CD4-positive, alpha-beta memory T cell (primary cell): Measurements from ENCODE around the gene OR6Q1. TPM values are rescaled to one million over a fixed set of nuclear protein-coding genes. Genes with fewer than 3 reads are reported as not detected.

Experiments used
- CTCF ChIA-PET: fragments of 350-600 bp; sonication (Branson Sonifier 250); formaldehyde crosslinking; loops from one replicate; lab custom pipeline; 2021; ENCODE audit warnings: inconsistent platforms; ENCODE audit not compliant: partially characterized antibody; lab: Charles Lee
- POLR2A ChIA-PET: fragments of 350-600 bp; sonication (Branson Sonifier 250); formaldehyde crosslinking; loops from one replicate; lab custom pipeline; 2021; ENCODE audit not compliant: partially characterized antibody; lab: Charles Lee
- DNase-seq, 5 donors: peaks; one replicate each; pipeline versions ENCODE4 v3.0.0 to v3.0.0-alpha.2; 2020 to 2022; ENCODE audit warnings: mixed read lengths in 1 of 5
- H3K27ac ChIP-seq: one replicate; pipeline ENCODE4 v1.7.0; 2013; ENCODE audit warnings: low read depth, low read length
- H3K27me3 ChIP-seq: 2 replicates; pipeline ENCODE4 v1.7.0; 2013; ENCODE audit warnings: mild to moderate bottlenecking, low read length, moderate library complexity; ENCODE audit not compliant: insufficient read depth
- H3K36me3 ChIP-seq: 2 replicates; pipeline ENCODE4 v1.7.0; 2013; ENCODE audit warnings: mild to moderate bottlenecking, low read length, moderate library complexity; ENCODE audit not compliant: insufficient read depth
- H3K4me1 ChIP-seq: 2 replicates; pipeline ENCODE4 v1.7.0; 2013; ENCODE audit warnings: mild to moderate bottlenecking, low read length, moderate library complexity; ENCODE audit not compliant: insufficient read depth
- H3K4me3 ChIP-seq, 2 donors: one replicate each; pipeline ENCODE4 v1.7.0; 2013; ENCODE audit warnings: low read length in 2 of 2, mild to moderate bottlenecking in 1 of 2
- H3K9me3 ChIP-seq, 2 donors: one replicate each; pipeline ENCODE4 v1.7.0; 2013; ENCODE audit warnings: low read length in 2 of 2, control low read depth in 1 of 2; ENCODE audit not compliant: control insufficient read depth in 1 of 2
- H3K27ac Mint-ChIP-seq, 7 donors: one replicate each; pipeline ENCODE4 v1.8.0; 2020 to 2021; ENCODE audit warnings: mixed read lengths in 7 of 7, mild to moderate bottlenecking in 6 of 7, inconsistent platforms in 3 of 7, moderate library complexity in 3 of 7
- H3K27me3 Mint-ChIP-seq, 2 donors: one replicate each; pipeline ENCODE4 v1.8.0; 2020 to 2021; ENCODE audit warnings: mixed read lengths in 2 of 2
- H3K36me3 Mint-ChIP-seq, 2 donors: one replicate each; pipeline ENCODE4 v1.8.0; 2020 to 2021; ENCODE audit warnings: mixed read lengths in 2 of 2, inconsistent platforms in 1 of 2, mild to moderate bottlenecking in 1 of 2
- H3K4me1 Mint-ChIP-seq, 4 donors: one replicate each; pipeline ENCODE4 v1.8.0; 2020 to 2021; ENCODE audit warnings: mixed read lengths in 4 of 4, mild to moderate bottlenecking in 1 of 4
- H3K4me3 Mint-ChIP-seq, 8 donors: one replicate each; pipeline ENCODE4 v1.8.0; 2020 to 2021; ENCODE audit warnings: mixed read lengths in 8 of 8, mild to moderate bottlenecking in 7 of 8, moderate library complexity in 6 of 8, inconsistent platforms in 3 of 8
- H3K9me3 Mint-ChIP-seq, 8 donors: one replicate each; pipeline ENCODE4 v1.8.0; 2020 to 2021; ENCODE audit warnings: mixed read lengths in 8 of 8, mild to moderate bottlenecking in 5 of 8, inconsistent platforms in 3 of 8, moderate library complexity in 1 of 8
- intact Hi-C: fragments of 100-400 bp; cut with micrococcal nuclease; formaldehyde crosslinking; loops from one replicate; pipeline ENCODE4 v1.15.1; 2023
- polyA plus RNA-seq, 2 donors: library from polyadenylated mRNA; unstranded; fragments of 300-500 nt; fragmentation: Illumina TruSeq; gene quantifications; one replicate each; pipeline ENCODE4 v1.2.3, GENCODE V29; 2021
- total RNA-seq, 2 experiments: library from RNA; stranded (reverse); gene quantifications; one replicate each; pipeline ENCODE4 v1.2.3, GENCODE V29; 2021

OR6Q1 gene
- total and polyA plus RNA-seq, 4 experiments from 2014 or later, result not detected

GRCh38 chr11:58003036-58003435 lies 27.7 kb upstream of the OR6Q1 start:
- Histone ChIP-seq H3K4me3 (no peak overlapping the region), H3K9me3 (no peaks in the 10 kb centered on the region), H3K27ac (no peak overlapping the region), H3K27me3 (no peaks in the 10 kb centered on the region), H3K36me3 (no peaks in the 10 kb centered on the region), H3K4me1 (no peaks in the 10 kb centered on the region)
- peaks cover 13 to 22% of the 10 kb centered on the region in 2 donors for H3K27me3 Mint-ChIP-seq
- no peaks in the 10 kb centered on the region for H3K36me3 Mint-ChIP-seq
- H3K9me3 Mint-ChIP-seq, result peaks cover 0 to 2% (median 0%) of the 10 kb centered on the region in 8 donors
- intact Hi-C loops, result no loop called here
- H3K27ac Mint-ChIP-seq, result no peak overlapping the region
- ChIA-PET POLR2A (no interaction called here), CTCF (no interaction called here)
- no peak overlapping the region for H3K4me3 Mint-ChIP-seq
- H3K4me1 Mint-ChIP-seq, result no peaks in the 10 kb centered on the region
- no peak for DNase-seq

DNA sequence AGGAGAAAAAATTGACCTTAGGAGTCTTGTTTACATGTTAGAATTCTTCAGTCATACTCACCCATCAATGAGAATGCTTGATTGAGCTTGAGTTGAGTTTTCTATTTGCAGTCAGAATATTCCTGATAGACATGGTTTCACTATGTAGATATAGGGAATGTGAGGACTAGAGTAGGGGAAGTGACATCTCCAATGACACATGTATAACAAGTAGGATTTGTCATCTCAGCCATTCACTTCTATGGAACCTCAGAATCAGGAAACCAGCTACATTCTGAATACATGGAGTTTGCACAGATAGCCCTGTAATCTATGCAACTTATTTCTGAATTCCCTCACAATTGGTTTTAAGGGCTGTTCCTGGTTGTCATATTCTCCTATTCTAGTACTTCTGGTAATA lies 27.2 kb upstream of the OR6Q1 start:
- ChIA-PET POLR2A (no interaction called here), CTCF (no interaction called here)
- Mint-ChIP-seq H3K9me3 (peaks cover 0 to 2% (median 0%) of the 10 kb centered on the region in 8 donors), H3K4me3 (no peak overlapping the region), H3K27ac (no peak overlapping the region), H3K36me3 (no peaks in the 10 kb centered on the region), H3K27me3 (peaks cover 13 to 22% of the 10 kb centered on the region in 2 donors), H3K4me1 (no peaks in the 10 kb centered on the region)
- Histone ChIP-seq H3K27me3 (no peaks in the 10 kb centered on the region), H3K9me3 (no peaks in the 10 kb centered on the region), H3K36me3 (no peaks in the 10 kb centered on the region), H3K27ac (no peak overlapping the region), H3K4me3 (no peak overlapping the region), H3K4me1 (no peaks in the 10 kb centered on the region)
- no peak for DNase-seq
- intact Hi-C loops, result no loop called here

DNA sequence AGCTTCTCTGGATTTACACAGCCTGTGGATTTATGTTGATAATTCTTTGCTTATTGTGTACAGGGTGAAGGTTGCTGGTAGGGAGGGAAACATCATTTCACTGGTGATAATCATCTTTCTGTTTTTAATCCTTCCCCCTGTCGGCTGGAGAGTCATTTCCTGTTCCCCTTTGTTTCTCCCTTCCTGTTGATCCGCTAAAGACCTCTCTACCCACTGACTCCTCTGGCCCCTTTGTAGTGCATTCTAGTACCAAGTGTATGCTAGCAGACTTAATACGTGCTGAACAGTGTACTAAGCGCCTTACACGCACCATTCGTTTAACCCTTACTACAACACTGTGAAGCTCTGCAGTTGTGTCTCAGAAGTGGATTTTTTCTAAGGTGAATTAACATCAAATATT lies 26.1 kb upstream of the OR6Q1 start:
- Mint-ChIP-seq H3K4me1 (no peaks in the 10 kb centered on the region), H3K36me3 (no peaks in the 10 kb centered on the region), H3K9me3 (peaks cover 0 to 2% (median 0%) of the 10 kb centered on the region in 8 donors), H3K27me3 (peaks cover 13 to 22% of the 10 kb centered on the region in 2 donors), H3K27ac (no peak overlapping the region), H3K4me3 (no peak overlapping the region)
- intact Hi-C loops, result no loop called here
- H3K4me3 ChIP-seq, result no peak overlapping the region
- no peaks in the 10 kb centered on the region for H3K4me1 ChIP-seq
- no peak overlapping the region for H3K27ac ChIP-seq
- DNase-seq, result no peak
- H3K9me3 ChIP-seq, result no peaks in the 10 kb centered on the region
- H3K36me3 ChIP-seq, result no peaks in the 10 kb centered on the region
- ChIA-PET POLR2A (no interaction called here), CTCF (no interaction called here)
- no peaks in the 10 kb centered on the region for H3K27me3 ChIP-seq

DNA sequence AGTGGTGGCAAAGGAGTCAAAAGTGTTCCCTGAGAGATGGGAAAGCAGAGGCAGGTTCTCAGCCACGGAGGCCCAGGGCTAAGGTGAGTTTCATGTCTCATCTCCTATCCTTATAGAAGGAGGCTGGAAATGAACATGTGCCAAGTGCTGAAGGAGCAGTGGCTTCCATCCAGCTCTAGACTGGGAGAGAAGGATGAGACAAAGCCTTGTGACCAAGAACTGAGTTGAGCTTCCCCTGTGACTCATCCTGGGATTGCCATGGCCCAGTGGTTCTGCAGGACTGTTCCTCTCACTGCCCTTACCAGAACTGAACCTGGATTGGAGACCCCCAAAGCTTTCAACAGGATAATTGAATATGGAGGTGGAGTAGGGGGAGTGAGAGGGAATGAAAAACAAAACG lies 23.8 kb upstream of the OR6Q1 start:
- H3K4me3 ChIP-seq, result no peak overlapping the region
- Mint-ChIP-seq H3K27ac (no peak overlapping the region), H3K27me3 (peaks cover 11 to 19% of the 10 kb centered on the region in 2 donors), H3K36me3 (no peaks in the 10 kb centered on the region), H3K9me3 (peaks cover 0 to 2% (median 0%) of the 10 kb centered on the region in 8 donors), H3K4me1 (no peaks in the 10 kb centered on the region), H3K4me3 (no peak overlapping the region)
- no peak overlapping the region for H3K27ac ChIP-seq
- H3K36me3 ChIP-seq, result no peaks in the 10 kb centered on the region
- no peak for DNase-seq
- H3K4me1 ChIP-seq, result no peaks in the 10 kb centered on the region
- intact Hi-C loops, result no loop called here
- H3K27me3 ChIP-seq, result no peaks in the 10 kb centered on the region
- POLR2A ChIA-PET, result no interaction called here
- CTCF ChIA-PET, result no interaction called here
- no peaks in the 10 kb centered on the region for H3K9me3 ChIP-seq

- Histone ChIP-seq H3K27ac (no peak overlapping the region), H3K36me3 (no peaks in the 10 kb centered on the region), H3K4me1 (no peaks in the 10 kb centered on the region), H3K27me3 (no peaks in the 10 kb centered on the region), H3K9me3 (no peaks in the 10 kb centered on the region), H3K4me3 (no peak overlapping the region)
- no peaks in the 10 kb centered on the region for H3K36me3 Mint-ChIP-seq
- H3K9me3 Mint-ChIP-seq, result peaks cover 0 to 2% (median 0%) of the 10 kb centered on the region in 8 donors
- POLR2A ChIA-PET, result no interaction called here
- H3K27ac Mint-ChIP-seq, result no peak overlapping the region
- no peaks in the 10 kb centered on the region for H3K4me1 Mint-ChIP-seq
- DNase-seq, result no peak
- intact Hi-C loops, result no loop called here
- H3K4me3 Mint-ChIP-seq, result no peak overlapping the region
- CTCF ChIA-PET, result no interaction called here
- no peaks in the 10 kb centered on the region for H3K27me3 Mint-ChIP-seq
These were observed 19.0 kb upstream of the OR6Q1 start for GRCh38 chr11:58011771-58012170.

DNA sequence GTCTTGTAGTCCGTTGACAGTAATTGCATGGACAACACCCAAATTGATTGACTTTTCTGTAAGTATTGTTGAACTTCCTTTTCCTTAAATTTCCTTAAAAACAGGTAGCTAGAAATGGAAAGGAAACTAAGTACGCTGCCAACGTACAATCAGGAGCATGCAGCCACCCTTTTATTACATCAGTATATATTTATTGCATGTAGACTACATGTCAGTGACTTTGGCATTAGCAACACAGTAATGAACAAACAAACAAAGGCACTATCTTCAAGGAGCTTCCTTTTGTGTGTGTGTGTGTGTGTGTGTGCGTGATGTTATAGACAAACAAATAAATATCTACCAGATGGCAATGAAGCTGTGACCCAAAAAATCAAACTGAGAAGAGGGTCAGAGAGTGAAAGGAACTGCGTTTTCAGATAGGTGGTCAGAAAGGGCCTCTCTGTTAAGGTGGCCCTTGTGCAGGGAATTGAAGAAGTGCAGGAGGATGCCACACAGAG lies 7.3 kb upstream of the OR6Q1 start, which contains the start of gene OR9Q1:
OR9Q1 (plus strand) TSS at position 447 of the 497 bp plus-strand sequence. CDS start 155,564 bp downstream, outside the sequence.
- no peaks in the 10 kb centered on the region for H3K27me3 ChIP-seq
- intact Hi-C loops, result no loop called here
- H3K9me3 ChIP-seq, result no peaks in the 10 kb centered on the region
- H3K36me3 ChIP-seq, result no peaks in the 10 kb centered on the region
- ChIA-PET CTCF (no interaction called here), POLR2A (no interaction called here)
- no peak within 1 kb of the TSS for H3K4me3 ChIP-seq
- peaks cover 0 to 3% (median 0%) of the 10 kb centered on the region in 8 donors for H3K9me3 Mint-ChIP-seq
- no peak for DNase-seq
- no peak within 1 kb of the TSS for H3K4me3 Mint-ChIP-seq
- no peak within 1 kb of the TSS for H3K27ac Mint-ChIP-seq
- H3K4me1 Mint-ChIP-seq, result peaks cover 0 to 3% (median 0%) of the 10 kb centered on the region in 4 donors
- H3K36me3 Mint-ChIP-seq, result no peaks in the 10 kb centered on the region
- peaks cover 0 to 3% of the 10 kb centered on the region in 2 donors for H3K27me3 Mint-ChIP-seq
- H3K4me1 ChIP-seq, result no peaks in the 10 kb centered on the region
- H3K27ac ChIP-seq, result no peak within 1 kb of the TSS

GRCh38 chr11:58024601-58025091 lies 6.1 kb upstream of the OR6Q1 start:
- peaks cover 0 to 3% (median 0%) of the 10 kb centered on the region in 4 donors for H3K4me1 Mint-ChIP-seq

More at GRCh38 chr11:58024601-58025091, 6.1 kb upstream of the OR6Q1 start:
- H3K27me3 ChIP-seq, result no peaks in the 10 kb centered on the region
- H3K9me3 Mint-ChIP-seq, result peaks cover 0 to 3% (median 0%) of the 10 kb centered on the region in 8 donors
- peaks cover 0 to 3% of the 10 kb centered on the region in 2 donors for H3K27me3 Mint-ChIP-seq
- no peaks in the 10 kb centered on the region for H3K9me3 ChIP-seq
- H3K4me1 ChIP-seq, result no peaks in the 10 kb centered on the region
- intact Hi-C loops, result no loop called here
- no peak overlapping the region for H3K4me3 ChIP-seq
- H3K27ac Mint-ChIP-seq, result no peak overlapping the region
- H3K36me3 ChIP-seq, result no peaks in the 10 kb centered on the region
- no peak overlapping the region for H3K27ac ChIP-seq
- H3K36me3 Mint-ChIP-seq, result no peaks in the 10 kb centered on the region
- POLR2A ChIA-PET, result no interaction called here
- CTCF ChIA-PET, result no interaction called here
- no peak for DNase-seq
- no peak overlapping the region for H3K4me3 Mint-ChIP-seq
